GM19351 (cell line): Measurements from ENCODE around the gene SORBS1.
A peak's percentile ranks its signal among the peaks of the same experiment; 100 is the strongest.

ENCODE experiments used
- ATAC-seq: cut with Tn5 transposase; IDR thresholded peaks from one replicate; pipeline ENCODE4 v1.9.1; 2021; ENCODE audit warnings: mild to moderate bottlenecking, moderate library complexity; ENCODE audit not compliant: unreplicated experiment

Gene SORBS1

DNA sequence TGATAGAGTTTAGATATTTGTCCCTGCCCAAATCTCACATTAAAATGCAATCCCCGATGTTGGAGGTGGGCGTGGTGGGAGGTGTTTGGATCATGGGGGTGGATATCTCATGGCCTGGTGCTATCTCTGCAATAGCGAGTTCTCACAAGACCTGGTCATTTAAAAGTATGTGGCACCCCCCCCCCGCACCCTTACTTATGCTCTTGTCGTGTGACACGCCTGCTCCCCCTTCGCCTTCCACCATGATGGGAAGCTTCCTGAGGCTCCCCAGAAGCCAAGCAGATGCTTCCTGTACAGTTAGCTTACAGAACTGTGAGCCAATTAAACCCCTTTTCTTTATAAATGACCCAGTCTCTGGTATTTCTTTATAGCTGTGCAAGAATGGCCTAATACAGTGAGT is 118.8 kb downstream of the SORBS1 start:
- no peak for ATAC-seq

DNA sequence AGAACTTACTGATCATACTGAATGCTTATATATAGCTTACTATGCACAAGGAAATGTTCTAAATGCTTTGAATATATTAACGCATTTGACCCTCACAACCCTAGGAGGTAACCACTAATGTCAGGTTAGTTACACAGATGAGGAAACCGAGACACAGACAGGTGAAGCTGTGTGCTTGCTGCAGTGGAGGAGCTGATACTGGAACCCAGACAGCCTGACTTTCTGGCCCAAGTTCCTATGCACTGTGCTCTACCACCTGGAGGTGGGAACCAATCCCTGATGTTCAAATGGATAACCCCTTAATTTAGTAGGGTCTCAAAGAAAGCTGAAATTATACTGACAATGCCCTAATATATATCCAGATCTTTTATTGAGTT is 119.6 kb downstream of the SORBS1 start:
- peak; percentile 21 for ATAC-seq

- ATAC-seq = peak; percentile 87
Measured at GRCh38 chr10:95440756-95441546, 120.2 kb downstream of the SORBS1 start.

DNA sequence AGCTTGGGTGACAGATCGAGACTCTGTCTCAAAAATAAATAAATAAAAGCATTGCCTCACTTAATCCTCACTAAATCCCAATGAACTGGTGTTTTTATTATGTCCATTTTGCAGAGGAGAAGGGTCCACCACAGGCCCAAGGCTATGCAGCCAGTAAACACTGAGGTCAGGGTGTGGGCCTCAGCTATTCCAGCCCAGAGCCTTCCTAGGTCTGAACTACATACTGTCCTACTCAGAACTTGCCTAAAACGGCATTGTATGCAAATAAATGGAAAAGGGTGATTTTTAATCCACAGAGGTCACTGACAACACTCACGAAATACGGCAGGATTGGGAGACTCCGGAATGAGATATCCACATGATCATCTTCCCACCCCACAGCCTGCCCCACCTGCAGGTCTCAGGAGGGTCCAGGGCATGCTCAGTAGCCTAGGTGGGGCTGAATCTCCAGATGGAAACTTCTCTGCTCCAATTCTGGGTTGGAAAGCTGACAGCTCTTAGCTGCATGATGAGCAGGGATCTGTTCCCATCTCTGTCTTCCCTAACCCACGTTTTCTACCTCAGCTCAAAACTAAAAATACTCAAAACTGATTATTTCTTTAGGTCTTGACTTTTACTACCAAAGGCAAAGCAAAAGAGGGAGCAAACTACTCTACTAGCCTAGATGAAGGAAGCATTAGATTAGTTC is 121.0 kb downstream of the SORBS1 start:
- ATAC-seq = no peak

GRCh38 chr10:95438781-95439180 is 122.4 kb downstream of the SORBS1 start:
- no peak for ATAC-seq

DNA sequence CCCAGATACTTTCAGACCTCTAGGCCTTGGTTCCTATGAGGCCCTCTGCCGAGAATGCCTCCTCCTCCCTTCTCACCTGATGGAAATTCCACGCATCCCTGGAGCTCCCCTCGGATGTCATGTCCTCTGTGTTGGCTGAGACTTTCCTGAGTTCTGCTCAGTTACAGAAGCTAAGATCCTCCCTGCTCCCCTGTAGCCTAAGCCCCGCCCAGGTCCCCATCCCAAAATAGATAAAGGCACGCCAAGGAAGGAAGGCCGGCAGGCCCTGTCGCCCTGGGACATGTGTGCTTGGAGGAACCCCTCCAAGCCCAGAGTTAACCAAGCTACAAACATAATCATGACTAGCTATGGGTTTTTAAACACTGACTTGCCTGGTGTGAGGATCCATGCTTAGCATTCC is 123.5 kb downstream of the SORBS1 start:
- ATAC-seq = no peak

GRCh38 chr10:95435548-95436279 is 125.5 kb downstream of the SORBS1 start:
- no peak for ATAC-seq

DNA sequence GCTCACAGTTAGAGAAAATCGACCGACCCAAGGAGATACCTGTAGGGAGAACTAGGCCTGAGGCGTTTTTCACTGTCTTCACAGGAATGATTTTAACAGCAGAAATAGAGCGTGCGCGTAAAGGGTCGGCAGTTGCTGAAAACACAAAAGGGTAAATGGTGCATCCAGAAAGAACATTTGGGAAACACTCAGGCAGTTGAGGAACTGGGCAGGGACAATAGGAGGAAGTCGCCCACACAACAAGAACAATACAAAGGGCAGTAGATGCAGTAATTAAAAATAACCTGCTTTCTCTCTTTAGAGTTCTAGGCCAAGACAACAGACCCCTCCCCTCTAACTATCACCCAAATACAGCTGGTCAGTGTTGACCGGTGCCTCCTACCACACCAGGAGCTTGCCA is 126.6 kb downstream of the SORBS1 start:
- ATAC-seq = no peak

DNA sequence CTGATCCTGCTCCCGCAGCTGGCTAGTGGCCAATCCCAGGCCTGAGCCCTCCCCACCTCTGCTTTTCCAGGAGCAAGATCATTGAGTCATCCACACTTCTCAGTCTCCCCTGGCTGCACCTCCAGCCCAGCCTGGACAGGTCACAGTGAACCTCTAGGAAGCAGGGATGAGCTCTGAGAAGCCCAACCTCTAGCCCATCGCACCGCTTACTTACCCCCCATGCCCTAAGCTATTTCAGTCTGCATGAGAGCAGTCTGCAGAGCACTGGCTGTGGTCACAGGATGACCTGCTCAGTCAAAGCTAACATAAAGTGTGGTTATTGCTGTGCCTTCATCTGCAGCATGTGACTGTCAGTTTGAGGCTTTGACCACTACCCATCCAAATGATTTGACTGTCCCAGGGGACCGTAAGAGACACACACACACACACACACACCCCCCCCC is 129.2 kb downstream of the SORBS1 start:
- peak; percentile 74 for ATAC-seq

DNA sequence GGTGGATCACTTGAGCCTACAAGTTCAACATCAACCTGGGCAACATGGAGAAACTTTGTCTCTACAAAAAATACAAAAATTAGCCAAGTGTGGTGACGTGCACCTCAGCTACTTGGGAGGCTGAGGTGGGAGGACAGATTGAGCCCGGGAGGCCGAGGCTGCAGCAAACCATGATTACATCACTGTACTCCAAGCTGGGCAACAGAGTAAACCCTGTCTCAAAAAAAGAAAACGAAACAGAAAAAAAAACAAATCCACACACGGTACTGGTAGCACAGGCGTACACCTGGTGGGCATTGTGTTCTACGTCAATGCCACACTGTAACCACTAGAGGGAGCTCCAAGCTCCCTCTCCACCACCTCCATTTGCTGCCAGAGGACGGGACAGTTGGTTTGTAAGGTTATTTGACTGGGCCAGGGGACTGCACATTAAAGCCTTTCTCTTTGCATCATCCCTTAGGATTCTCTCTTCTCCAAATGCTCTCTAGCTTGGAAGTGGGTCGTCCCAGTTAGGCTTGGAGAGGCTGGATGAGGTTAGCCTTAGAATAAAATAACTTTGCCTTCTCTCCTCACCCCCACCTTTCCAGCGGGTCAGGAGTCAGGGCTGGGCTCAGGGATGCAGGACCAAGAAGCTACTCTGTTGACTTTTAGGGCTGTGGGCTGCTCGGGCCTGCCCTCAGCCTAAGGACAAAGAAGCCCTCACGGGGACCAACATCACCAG is 130.8 kb downstream of the SORBS1 start:
- ATAC-seq = peak; percentile 81

- no peak for ATAC-seq
Measured at GRCh38 chr10:95429639-95430038, 131.5 kb downstream of the SORBS1 start.

- ATAC-seq = no peak
Measured at GRCh38 chr10:95428701-95429100, 132.5 kb downstream of the SORBS1 start.

GRCh38 chr10:95426482-95426881 is 134.7 kb downstream of the SORBS1 start:
- ATAC-seq = no peak

DNA sequence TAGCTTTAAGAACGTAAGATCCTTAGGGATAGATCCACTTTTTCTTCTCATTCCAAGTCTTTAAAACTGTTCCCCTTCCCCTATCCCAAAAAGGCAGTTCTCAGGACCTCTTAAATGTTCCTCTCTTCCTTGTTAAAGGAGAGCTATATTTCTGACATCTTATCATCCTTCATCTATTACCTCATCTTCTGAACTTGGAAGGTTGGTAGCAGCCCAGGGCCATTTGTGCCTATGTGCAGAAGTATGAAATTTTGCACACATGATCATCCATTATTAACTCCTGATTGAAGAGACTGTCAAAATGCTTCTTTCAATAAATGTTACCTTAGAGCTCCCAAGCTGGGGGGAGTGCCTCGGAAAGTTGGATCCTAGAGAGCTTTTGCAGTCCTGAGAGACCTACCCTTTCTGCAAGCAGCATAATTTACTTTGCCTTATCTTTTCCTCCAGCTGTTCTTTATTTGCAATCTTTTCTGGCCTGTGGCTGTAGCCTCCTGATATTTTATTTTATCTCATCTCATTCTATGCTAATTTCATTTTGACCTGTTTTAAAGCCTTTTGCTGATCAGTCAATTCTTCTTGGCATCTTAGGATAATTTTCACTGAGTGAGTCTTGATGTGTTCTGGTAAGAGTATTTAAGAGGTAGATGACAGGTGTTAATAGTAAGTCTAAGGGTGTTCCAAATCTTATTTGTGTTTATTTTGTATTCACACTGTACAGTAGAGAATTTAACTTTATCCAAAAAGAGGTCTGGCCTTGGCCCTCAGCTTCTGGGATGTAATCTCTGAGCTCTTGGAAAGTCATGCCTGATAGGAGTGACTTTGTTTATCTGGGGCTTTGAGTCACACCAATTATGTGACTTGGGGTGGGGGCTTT is 135.3 kb downstream of the SORBS1 start:
- ATAC-seq = no peak

GRCh38 chr10:95423164-95424005 is 137.8 kb downstream of the SORBS1 start:
- ATAC-seq = no peak

GRCh38 chr10:95422233-95422632 is 138.9 kb downstream of the SORBS1 start:
- ATAC-seq = no peak

GRCh38 chr10:95421782-95422181 is 139.4 kb downstream of the SORBS1 start:
- ATAC-seq = no peak

GRCh38 chr10:95419399-95419798 is 141.8 kb downstream of the SORBS1 start:
- no peak for ATAC-seq

DNA sequence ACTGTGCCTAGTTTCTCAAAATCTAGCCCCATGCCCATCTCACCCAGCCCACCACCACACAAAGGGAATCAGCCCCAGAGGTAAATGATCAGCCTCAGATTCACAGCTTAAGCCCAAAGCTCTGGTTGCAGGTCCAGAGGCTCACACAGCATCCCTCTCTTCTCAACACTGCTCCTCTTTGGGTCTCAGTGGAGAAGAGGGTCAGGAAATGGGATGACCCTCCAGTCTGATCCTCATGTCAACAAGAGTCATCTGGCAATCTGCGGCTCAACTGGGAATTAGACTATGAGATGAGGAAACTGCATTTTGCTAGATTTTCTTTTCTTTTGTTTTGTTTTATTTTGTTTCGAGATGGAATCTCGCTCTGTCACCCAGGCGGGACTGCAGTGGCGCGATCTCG is 144.2 kb downstream of the SORBS1 start:
- no peak for ATAC-seq
